GM19193 (cell line): ENCODE results near the gene PPP1R7.

Experiments
- POLR2A ChIP-seq: IDR thresholded peaks from 4 replicates; pipeline ENCODE4 v1.6.1; 2011; ENCODE audit not compliant: insufficient read depth, insufficient read length; ENCODE audit errors: extremely low read depth

Gene PPP1R7

GRCh38 chr2:241114836-241115235 lies 35.4 kb upstream of the PPP1R7 start:
- no peak for TF ChIP-seq POLR2A

GRCh38 chr2:241115361-241115760 lies 34.9 kb upstream of the PPP1R7 start:
- no peak for TF ChIP-seq POLR2A

- no peak for TF ChIP-seq POLR2A
These were observed 33.4 kb upstream of the PPP1R7 start for GRCh38 chr2:241116606-241117560.

GRCh38 chr2:241118737-241119505 lies 31.3 kb upstream of the PPP1R7 start:
- TF ChIP-seq POLR2A = no peak

- no peak for TF ChIP-seq POLR2A
These were observed 29.8 kb upstream of the PPP1R7 start for GRCh38 chr2:241120440-241120839.

GRCh38 chr2:241121008-241121407 lies 29.3 kb upstream of the PPP1R7 start:
- TF ChIP-seq POLR2A = no peak

GRCh38 chr2:241122376-241123002 lies 27.8 kb upstream of the PPP1R7 start:
- TF ChIP-seq POLR2A = no peak

- TF ChIP-seq POLR2A = no peak
These were observed 26.3 kb upstream of the PPP1R7 start for GRCh38 chr2:241123816-241124536.

- no peak for TF ChIP-seq POLR2A
These were observed 24.6 kb upstream of the PPP1R7 start for GRCh38 chr2:241125626-241126025.

- no peak for TF ChIP-seq POLR2A
These were observed 24.1 kb upstream of the PPP1R7 start for GRCh38 chr2:241126201-241126611.

- TF ChIP-seq POLR2A = no peak
These were observed 23.5 kb upstream of the PPP1R7 start for GRCh38 chr2:241126771-241127202.

GRCh38 chr2:241128266-241128665 lies 22.0 kb upstream of the PPP1R7 start:
- no peak for TF ChIP-seq POLR2A

- no peak for TF ChIP-seq POLR2A
These were observed 21.0 kb upstream of the PPP1R7 start for GRCh38 chr2:241129086-241129871.

- no peak for TF ChIP-seq POLR2A
These were observed 20.0 kb upstream of the PPP1R7 start for GRCh38 chr2:241130316-241130715.
